Mucosa of rectum (tissue), 2 donors: ENCODE data around the gene SEMA4D.
A peak's percentile ranks its signal among the peaks of the same experiment; 100 is the strongest.

Experiments
- H3K27ac ChIP-seq, 2 donors: one replicate each; pipeline ENCODE4 v1.7.0; 2013; ENCODE audit warnings: inconsistent platforms in 2 of 2, low read depth in 2 of 2, low read length in 2 of 2
- H3K27me3 ChIP-seq, 2 donors: one replicate each; pipeline ENCODE4 v1.7.0; 2013; ENCODE audit warnings: low read length in 2 of 2; ENCODE audit not compliant: control insufficient read depth in 2 of 2, insufficient read depth in 2 of 2
- H3K36me3 ChIP-seq, 2 donors: one replicate each; pipeline ENCODE4 v1.7.0; 2013; ENCODE audit warnings: low read length in 2 of 2; ENCODE audit not compliant: control insufficient read depth in 2 of 2, insufficient read depth in 2 of 2
- H3K4me1 ChIP-seq, 2 donors: one replicate each; pipeline ENCODE4 v1.7.0; 2013; ENCODE audit warnings: low read length in 2 of 2, mild to moderate bottlenecking in 1 of 2; ENCODE audit not compliant: control insufficient read depth in 2 of 2, insufficient read depth in 2 of 2
- H3K4me3 ChIP-seq, 2 donors: one replicate each; pipeline ENCODE4 v1.7.0; 2013; ENCODE audit warnings: low read length in 2 of 2
- H3K9ac ChIP-seq, 2 donors: one replicate each; pipeline ENCODE4 v1.7.0; 2013; ENCODE audit warnings: low read length in 2 of 2, low read depth in 1 of 2, mild to moderate bottlenecking in 1 of 2
- H3K9me3 ChIP-seq, 2 donors: one replicate each; pipeline ENCODE4 v1.7.0; 2013; ENCODE audit warnings: low read length in 2 of 2; ENCODE audit not compliant: control insufficient read depth in 2 of 2
- donor health status: healthy.
- donor health status: Normal muscosa, but diverticular disease.

The SEMA4D gene

GRCh38 chr9:89466451-89467277, 31.2 kb downstream of the SEMA4D start:
- Histone ChIP-seq H3K36me3 (no peaks in the 10 kb centered on the region), H3K27me3 (no peaks in the 10 kb centered on the region), H3K9me3 (no peaks in the 10 kb centered on the region), H3K9ac (no peak overlapping the region), H3K4me1 (peaks cover 7 to 13% of the 10 kb centered on the region in 2 donors), H3K27ac (peak overlapping the region; percentile 20 to 31), H3K4me3 (no peak overlapping the region)

- H3K27ac ChIP-seq: peak overlapping the region in 1 of 2 donors; percentile 3
- no peaks in the 10 kb centered on the region for H3K9me3 ChIP-seq
- H3K27me3 ChIP-seq: no peaks in the 10 kb centered on the region
- H3K36me3 ChIP-seq: no peaks in the 10 kb centered on the region
- H3K9ac ChIP-seq: no peak overlapping the region
- peaks cover 7 to 13% of the 10 kb centered on the region in 2 donors for H3K4me1 ChIP-seq
- no peak overlapping the region for H3K4me3 ChIP-seq
Observed at GRCh38 chr9:89465726-89466308, 32.1 kb downstream of the SEMA4D start.

GRCh38 chr9:89465001-89465451, 32.9 kb downstream of the SEMA4D start:
- Histone ChIP-seq H3K27ac (peak overlapping the region; percentile 59 to 69), H3K9ac (no peak overlapping the region), H3K9me3 (no peaks in the 10 kb centered on the region), H3K27me3 (no peaks in the 10 kb centered on the region), H3K4me3 (no peak overlapping the region), H3K36me3 (no peaks in the 10 kb centered on the region), H3K4me1 (peaks cover 7 to 13% of the 10 kb centered on the region in 2 donors)

GRCh38 chr9:89464300-89464901, 33.5 kb downstream of the SEMA4D start:
- Histone ChIP-seq H3K36me3 (no peaks in the 10 kb centered on the region), H3K4me1 (peaks cover 7 to 13% of the 10 kb centered on the region in 2 donors), H3K27me3 (no peaks in the 10 kb centered on the region), H3K27ac (peak overlapping the region; percentile 59 to 69), H3K9ac (peak overlapping the region in 1 of 2 donors; percentile 1), H3K9me3 (no peaks in the 10 kb centered on the region), H3K4me3 (no peak overlapping the region)

- Histone ChIP-seq H3K4me3 (no peak overlapping the region), H3K9me3 (no peaks in the 10 kb centered on the region), H3K9ac (no peak overlapping the region), H3K27ac (peak overlapping the region in 1 of 2 donors; percentile 4), H3K4me1 (peaks cover 7 to 13% of the 10 kb centered on the region in 2 donors), H3K27me3 (no peaks in the 10 kb centered on the region), H3K36me3 (peaks cover 0 to 3% of the 10 kb centered on the region in 2 donors)
Observed at GRCh38 chr9:89462817-89463683, 34.9 kb downstream of the SEMA4D start.

- peaks cover 7 to 13% of the 10 kb centered on the region in 2 donors for H3K4me1 ChIP-seq
- no peaks in the 10 kb centered on the region for H3K27me3 ChIP-seq
- peaks cover 0 to 3% of the 10 kb centered on the region in 2 donors for H3K36me3 ChIP-seq
- no peak overlapping the region for H3K9ac ChIP-seq
- no peak overlapping the region for H3K4me3 ChIP-seq
- no peaks in the 10 kb centered on the region for H3K9me3 ChIP-seq
- no peak overlapping the region for H3K27ac ChIP-seq
Observed at GRCh38 chr9:89462199-89462598, 35.7 kb downstream of the SEMA4D start.

- Histone ChIP-seq H3K27ac (no peak overlapping the region), H3K9ac (no peak overlapping the region), H3K36me3 (peaks cover 0 to 3% of the 10 kb centered on the region in 2 donors), H3K27me3 (no peaks in the 10 kb centered on the region), H3K4me3 (no peak overlapping the region), H3K9me3 (no peaks in the 10 kb centered on the region), H3K4me1 (peaks cover 4 to 13% of the 10 kb centered on the region in 2 donors)
Observed at GRCh38 chr9:89461265-89461664, 36.6 kb downstream of the SEMA4D start.

- no peak overlapping the region for H3K9ac ChIP-seq
- H3K27me3 ChIP-seq: no peaks in the 10 kb centered on the region
- H3K4me1 ChIP-seq: peaks cover 4 to 9% of the 10 kb centered on the region in 2 donors
- H3K4me3 ChIP-seq: no peak overlapping the region
- no peak overlapping the region for H3K27ac ChIP-seq
- peaks cover 0 to 3% of the 10 kb centered on the region in 2 donors for H3K36me3 ChIP-seq
- H3K9me3 ChIP-seq: no peaks in the 10 kb centered on the region
Observed at GRCh38 chr9:89460551-89460950, 37.4 kb downstream of the SEMA4D start.

- no peak overlapping the region for H3K9ac ChIP-seq
- no peak overlapping the region for H3K27ac ChIP-seq
- H3K27me3 ChIP-seq: no peaks in the 10 kb centered on the region
- peaks cover 3 to 9% of the 10 kb centered on the region in 2 donors for H3K36me3 ChIP-seq
- H3K4me1 ChIP-seq: peaks cover 0 to 7% of the 10 kb centered on the region in 2 donors
- H3K9me3 ChIP-seq: no peaks in the 10 kb centered on the region
- no peak overlapping the region for H3K4me3 ChIP-seq
Observed at GRCh38 chr9:89458768-89459496, 39.0 kb downstream of the SEMA4D start.
